K562 (cell line): ENCODE results near the gene ZNF8. TPM values are rescaled to one million over a fixed set of nuclear protein-coding genes. Genes with fewer than 3 reads are reported as not detected.

ENCODE experiments used
- DDX20 ChIP-seq: fragments of 450-650 bp; IDR thresholded peaks from 2 replicates; pipeline ENCODE4 v1.6.1; 2016; ENCODE audit warnings: missing genetic modification characterization, low read depth, mild to moderate bottlenecking, missing compliant biosample characterization, moderate library complexity
- DMBX1 ChIP-seq: fragments of 250-450 bp; sonication (Bioruptor Pico); IDR thresholded peaks from 2 replicates; pipeline ENCODE4 v1.8.0; 2022; ENCODE audit warnings: inconsistent platforms, mild to moderate bottlenecking, moderate library complexity, borderline replicate concordance
- ELK3 ChIP-seq: fragments of 450-650 bp; formaldehyde crosslinking; IDR thresholded peaks from 2 replicates; pipeline ENCODE4 v1.4.0; 2020; ENCODE audit warnings: mild to moderate bottlenecking
- FOXP1 ChIP-seq: sonication (generic); formaldehyde crosslinking; IDR thresholded peaks from 2 replicates; pipeline ENCODE4 v1.8.0; 2022; ENCODE audit warnings: mild to moderate bottlenecking, missing genetic modification reagents
- GATAD2A ChIP-seq: fragments of 450-650 bp; IDR thresholded peaks from 2 replicates; pipeline ENCODE4 v1.6.1; 2017
- HOXB6 ChIP-seq: fragments of 250-450 bp; sonication (Bioruptor Pico); IDR thresholded peaks from 2 replicates; pipeline ENCODE4 v1.5.1; 2022; ENCODE audit warnings: mild to moderate bottlenecking, borderline replicate concordance
- IFI16 ChIP-seq: fragments of 250-450 bp; sonication (Bioruptor Pico); IDR thresholded peaks from 2 replicates; pipeline ENCODE4 v2.1.2; 2022; ENCODE audit warnings: mild to moderate bottlenecking, inconsistent platforms
- KLF16 ChIP-seq: IDR thresholded peaks from 2 replicates; pipeline ENCODE4 v1.6.1; 2016; ENCODE audit warnings: antibody characterized with exemption
- MECOM ChIP-seq: fragments of 250-450 bp; sonication (Bioruptor Pico); IDR thresholded peaks from 2 replicates; pipeline ENCODE4 v1.8.0; 2022; ENCODE audit warnings: inconsistent platforms
- NCOA6 ChIP-seq: fragments of 450-650 bp; IDR thresholded peaks from 2 replicates; pipeline ENCODE4 v1.6.1; 2017; ENCODE audit warnings: mild to moderate bottlenecking
- PCBP2 ChIP-seq: fragments of 200-400 bp; formaldehyde crosslinking; IDR thresholded peaks from 2 replicates; pipeline ENCODE4 v1.6.1; 2018; ENCODE audit warnings: low read length, low read depth, mild to moderate bottlenecking, moderate library complexity; ENCODE audit not compliant: poor library complexity, severe bottlenecking
- RAD21 ChIP-seq, 2 experiments: fragments of 250-450 bp in 1 of 2; fragments of 450-650 bp in 1 of 2; sonication (Bioruptor Pico) in 1 of 2; formaldehyde crosslinking in 1 of 2; IDR thresholded peaks in 1 of 2; conservative IDR thresholded peaks in 1 of 2; 2 replicates each; pipeline versions ENCODE4 v1.4.0 to v1.8.0; 2020 to 2022; ENCODE audit warnings: mild to moderate bottlenecking in 2 of 2, moderate library complexity in 1 of 2
- SRSF7 ChIP-seq: fragments of 200-400 bp; formaldehyde crosslinking; optimal IDR thresholded peaks from 2 replicates; pipeline ENCODE3; 2017; ENCODE audit warnings: mild to moderate bottlenecking, low read depth, low read length
- THRAP3 ChIP-seq: fragments of 450-650 bp; IDR thresholded peaks from 2 replicates; pipeline ENCODE4 v1.6.1; 2016; ENCODE audit warnings: mild to moderate bottlenecking, inconsistent platforms, borderline replicate concordance
- ZBTB7A ChIP-seq: IDR thresholded peaks from 2 replicates; pipeline ENCODE4 v1.6.1; 2011; ENCODE audit warnings: low read depth, mild to moderate bottlenecking, low read length, moderate library complexity, borderline replicate concordance; ENCODE audit not compliant: control insufficient read depth
- ZNF592 ChIP-seq: fragments of 450-650 bp; IDR thresholded peaks from 2 replicates; pipeline ENCODE4 v1.6.1; 2017; ENCODE audit warnings: antibody characterized with exemption, mild to moderate bottlenecking
- polyA plus RNA-seq, 8 experiments: library from polyadenylated mRNA; depleted of rRNA in 4 of 8; stranded (reverse) in 5 of 8; unstranded in 3 of 8; fragments of >200 nt; fragmentation: Nextera tagmentation in 2 of 8; fragmentation: Illumina TruSeq in 1 of 8; extraction: Ambion mirVana in 2 of 8; extraction: Trizol in 1 of 8; gene quantifications; 2 replicates each; pipeline versions ENCODE4 v1.2.1 to v1.2.3, GENCODE V29; 2011 to 2014; ENCODE audit warnings: inconsistent platforms in 1 of 8, missing spikeins in 1 of 8
- total RNA-seq, 7 experiments: library from RNA; depleted of rRNA in 6 of 7; stranded (reverse); fragments of >200 nt in 6 of 7; fragmentation: Illumina TruSeq in 2 of 7; extraction: Trizol in 2 of 7; gene quantifications; 2 replicates each; pipeline versions ENCODE4 v1.2.1 to v1.2.3, GENCODE V29; 2011 to 2021; ENCODE audit warnings: low replicate concordance in 1 of 7

ZNF8 gene
- total and polyA plus RNA-seq, 9 of the 15 experiments (the other 6 are each of a cell fraction or from before 2014, with no cell fraction given), result 0.71 to 7.7 (median 4.7) TPM

GRCh38 chr19:58229255-58229639 is 49.5 kb upstream of the ZNF8 start (continued):
- TF ChIP-seq SRSF7, result no peak
- TF ChIP-seq IFI16, result no peak
- TF ChIP-seq PCBP2, result no peak
- no peak for TF ChIP-seq ELK3 (CRISPR knock-in tag)
- TF ChIP-seq DMBX1 (CRISPR knock-in tag), result no peak
- no peak for TF ChIP-seq MECOM (CRISPR knock-in tag)
- TF ChIP-seq GATAD2A, result no peak
- peak in 1 of 2 experiments; percentile 20; a peak in 1 of 4 replicates for TF ChIP-seq RAD21 (CRISPR knock-in tag; conservative IDR thresholded peaks at IDR 0.05 in 1 of 2, IDR thresholded peaks at IDR 0.05 in 1 of 2)
- TF ChIP-seq HOXB6 (CRISPR knock-in tag), result no peak
- no peak for TF ChIP-seq FOXP1 (CRISPR knock-in tag)
- peak; percentile 8; the same call in 1 of the 2 replicates for TF ChIP-seq ZBTB7A
- no peak for TF ChIP-seq THRAP3
- TF ChIP-seq KLF16, result no peak
- no peak for TF ChIP-seq NCOA6
- no peak for TF ChIP-seq DDX20 (tag)
- no peak for TF ChIP-seq ZNF592
